ENCODE data around the gene SLC6A4. TPM values are rescaled to one million over a fixed set of nuclear protein-coding genes. Genes with fewer than 3 reads are reported as not detected.

Gene SLC6A4
- total RNA-seq, 1 experiment from 2014 or later: 0.30 TPM

DNA sequence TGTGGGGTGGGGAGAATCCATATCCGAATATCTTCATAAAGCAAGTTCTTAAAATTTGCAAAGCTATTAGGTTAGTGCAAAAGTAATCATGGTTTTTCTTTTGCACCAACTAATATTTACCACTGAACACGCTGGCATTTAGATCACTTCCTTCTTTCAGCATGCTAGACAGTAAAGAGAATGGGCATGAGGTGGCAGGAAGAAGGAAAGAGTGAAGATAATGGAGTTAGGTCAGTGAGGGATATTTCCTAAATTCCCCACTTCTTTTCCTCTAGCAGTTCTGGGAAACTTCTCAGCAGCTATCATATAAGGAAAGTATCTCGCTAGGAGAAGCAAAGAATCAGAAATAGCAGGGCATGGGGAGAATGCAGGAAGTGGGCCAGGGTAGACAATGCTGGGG lies 39.0 kb downstream of the SLC6A4 start:
- H3K4me1 ChIP-seq (ENCODE audit: control insufficient read depth in 1 of 2, insufficient read depth in 2 of 2, low read length in 2 of 2): no peaks in the 10 kb centered on the region
- H3K4me3 ChIP-seq (replicated peaks in 1 of 2; ENCODE audit: low read depth in 1 of 2, low read length in 2 of 2): no peak overlapping the region
- ChIA-PET RAD21 (ENCODE audit: low non-redundant PET in 1 of 2, low total read pairs in 2 of 2, uncharacterized antibody in 2 of 2, unreplicated experiment in 2 of 2) (no interaction called here), CTCF (interaction anchor here (0.8 kb wide), 1 partner anchor 9 kb away, joined by 3 read pairs; no protein-coding TSS in a partner anchor), POLR2A (no interaction called here)
- no peak overlapping the region for H3K27ac ChIP-seq (ENCODE audit: low read depth, low read length)
- H3K9me3 ChIP-seq (ENCODE audit: control insufficient read depth in 1 of 2, insufficient read depth in 1 of 2, low read depth in 1 of 2, low read length in 2 of 2): no peaks in the 10 kb centered on the region
- ATAC-seq (no peak), DNase-seq (ENCODE audit: low read depth, low spot score) (no peak)
- no peaks in the 10 kb centered on the region for H3K9me2 ChIP-seq (ENCODE audit: insufficient read depth)
- BruUV-seq (replicated peaks): no TSS peak
- no peak overlapping the region for H3K9ac ChIP-seq (ENCODE audit: low read length)
- no peak overlapping the region for H3K4me2 ChIP-seq (ENCODE audit: low read length)
- TF ChIP-seq, protein P1, sequence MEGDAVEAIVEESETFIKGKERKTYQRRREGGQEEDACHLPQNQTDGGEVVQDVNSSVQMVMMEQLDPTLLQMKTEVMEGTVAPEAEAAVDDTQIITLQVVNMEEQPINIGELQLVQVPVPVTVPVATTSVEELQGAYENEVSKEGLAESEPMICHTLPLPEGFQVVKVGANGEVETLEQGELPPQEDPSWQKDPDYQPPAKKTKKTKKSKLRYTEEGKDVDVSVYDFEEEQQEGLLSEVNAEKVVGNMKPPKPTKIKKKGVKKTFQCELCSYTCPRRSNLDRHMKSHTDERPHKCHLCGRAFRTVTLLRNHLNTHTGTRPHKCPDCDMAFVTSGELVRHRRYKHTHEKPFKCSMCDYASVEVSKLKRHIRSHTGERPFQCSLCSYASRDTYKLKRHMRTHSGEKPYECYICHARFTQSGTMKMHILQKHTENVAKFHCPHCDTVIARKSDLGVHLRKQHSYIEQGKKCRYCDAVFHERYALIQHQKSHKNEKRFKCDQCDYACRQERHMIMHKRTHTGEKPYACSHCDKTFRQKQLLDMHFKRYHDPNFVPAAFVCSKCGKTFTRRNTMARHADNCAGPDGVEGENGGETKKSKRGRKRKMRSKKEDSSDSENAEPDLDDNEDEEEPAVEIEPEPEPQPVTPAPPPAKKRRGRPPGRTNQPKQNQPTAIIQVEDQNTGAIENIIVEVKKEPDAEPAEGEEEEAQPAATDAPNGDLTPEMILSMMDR (IDR thresholded peaks at IDR 0.05 in 2 of 3, conservative IDR thresholded peaks at IDR 0.05 in 1 of 3; ENCODE audit: borderline replicate concordance in 1 of 3, insufficient read depth in 1 of 3, low read depth in 2 of 3, low read length in 2 of 3): no peak
- TF ChIP-seq EZH2phosphoT487 (IDR thresholded peaks at IDR 0.05; ENCODE audit: borderline replicate concordance) (no peak), YY1 (IDR thresholded peaks at IDR 0.05; ENCODE audit: extremely low read depth, insufficient replicate concordance, low read depth, low read length) (no peak), EGR1 (IDR thresholded peaks at IDR 0.05; ENCODE audit: low read depth) (no peak), SIN3A (IDR thresholded peaks at IDR 0.05; ENCODE audit: low read depth) (no peak), SRF (IDR thresholded peaks at IDR 0.05; ENCODE audit: low read depth) (no peak), CEBPB (IDR thresholded peaks at IDR 0.05; ENCODE audit: low read depth) (no peak), POLR2A (IDR thresholded peaks at IDR 0.05; ENCODE audit: borderline replicate concordance, extremely low read depth, insufficient read depth, insufficient read length) (no peak), ZNF274 (IDR thresholded peaks at IDR 0.05; ENCODE audit: low read depth, low read length) (no peak), RAD21 (IDR thresholded peaks at IDR 0.05; ENCODE audit: low read depth) (no peak), TCF7L2 (IDR thresholded peaks at IDR 0.05; ENCODE audit: borderline replicate concordance, extremely low read depth, insufficient read depth, insufficient read length) (no peak), CBX3 (IDR thresholded peaks at IDR 0.05; ENCODE audit: low read depth) (no peak), FOSL1 (IDR thresholded peaks at IDR 0.05; ENCODE audit: low read depth) (no peak), POLR2AphosphoS5 (IDR thresholded peaks at IDR 0.05; ENCODE audit: low read depth, low read length) (no peak), ELF1 (IDR thresholded peaks at IDR 0.05; ENCODE audit: borderline replicate concordance, low read depth) (no peak), ZFX (IDR thresholded peaks at IDR 0.05) (no peak), REST (IDR thresholded peaks at IDR 0.05; ENCODE audit: low read depth) (no peak), JUND (IDR thresholded peaks at IDR 0.05) (no peak)
- TF ChIP-seq, protein P2, sequence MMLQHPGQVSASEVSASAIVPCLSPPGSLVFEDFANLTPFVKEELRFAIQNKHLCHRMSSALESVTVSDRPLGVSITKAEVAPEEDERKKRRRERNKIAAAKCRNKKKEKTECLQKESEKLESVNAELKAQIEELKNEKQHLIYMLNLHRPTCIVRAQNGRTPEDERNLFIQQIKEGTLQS (IDR thresholded peaks at IDR 0.05): no peak
- H2AFZ ChIP-seq (ENCODE audit: low read depth, low read length, poor library complexity, severe bottlenecking): no peak overlapping the region
- intact Hi-C loops (cut with micrococcal nuclease): no loop called here
- H3K79me2 ChIP-seq (ENCODE audit: insufficient read depth, low read length): no peaks in the 10 kb centered on the region
- no peaks in the 10 kb centered on the region for H3K36me3 ChIP-seq (ENCODE audit: control insufficient read depth in 1 of 2, insufficient read depth in 2 of 2, low read length in 2 of 2)
- no peaks in the 10 kb centered on the region; the same call in 1 of the 2 replicates for H3K27me3 ChIP-seq (ENCODE audit: insufficient read depth, low read length)
- no peaks in the 10 kb centered on the region for H4K20me1 ChIP-seq (ENCODE audit: insufficient read depth)
